Astrocyte of the cerebellum (primary cell): ENCODE results near the gene DEPDC1.
"Not testable (repeated sequence)": the region's sequence is repeated elsewhere in the genome, so short reads cannot be mapped to it uniquely, and the experiment has no call there.

Source experiments
- DNase-seq: peaks from one replicate; pipeline ENCODE4 v3.0.0-alpha.2; 2011; ENCODE audit warnings: low read depth
- H3K4me3 ChIP-seq: 2 replicates; pipeline ENCODE4 v1.5.1; 2011; ENCODE audit warnings: mild to moderate bottlenecking, low read depth, low read length, moderate library complexity
- CTCF ChIP-seq: IDR thresholded peaks from 2 replicates; pipeline ENCODE4 v1.5.1; 2012; ENCODE audit warnings: low read length, low read depth, moderate library complexity, mild to moderate bottlenecking; ENCODE audit errors: missing control alignments
- in situ Hi-C: cut with HindIII; loops from 2 replicates; pipeline ENCODE4 v1.10.0; 2017; ENCODE audit warnings: low sequenced_read_pairs

The DEPDC1 gene

DNA sequence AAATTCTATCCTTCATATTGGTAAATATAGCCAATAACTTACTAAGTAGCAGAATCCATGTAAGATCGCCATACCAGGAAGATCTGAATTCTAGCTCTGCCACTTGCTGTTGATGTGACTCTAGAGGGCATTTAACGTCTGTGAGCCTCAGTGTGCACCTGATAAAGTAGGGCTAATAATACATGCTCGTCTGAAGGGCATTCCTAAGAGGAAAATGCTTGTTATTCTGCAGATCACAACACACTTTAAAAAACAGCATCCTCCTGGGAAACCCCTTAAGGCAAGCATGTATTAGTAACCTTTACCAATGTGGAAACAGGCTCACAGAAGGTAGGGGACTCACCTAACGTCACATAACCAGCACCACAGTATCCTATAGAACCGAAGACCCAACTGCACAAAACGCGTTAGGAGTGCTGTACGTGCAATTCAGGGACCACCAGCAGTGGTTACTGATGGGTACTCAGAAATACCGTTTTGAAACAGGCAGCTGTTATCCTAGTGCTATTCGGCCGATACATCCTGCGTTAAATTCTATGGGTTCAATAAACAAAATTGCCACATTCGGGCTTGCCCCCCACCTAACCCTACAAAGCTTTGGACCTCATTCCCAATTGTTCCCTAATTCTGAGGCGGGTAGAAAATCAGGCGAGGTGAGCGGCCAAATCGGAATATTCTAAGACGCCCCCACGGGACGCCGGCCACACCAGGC lies 758 bp downstream of the DEPDC1 start:
- no peak for DNase-seq
- in situ Hi-C loops: no loop called here
- TF ChIP-seq CTCF: no peak
- peak overlapping the region; percentile 96 for H3K4me3 ChIP-seq

- TF ChIP-seq CTCF: no peak
- no peak for DNase-seq
- in situ Hi-C loops: no loop called here
- peak overlapping the region; percentile 3 for H3K4me3 ChIP-seq
Measured at GRCh38 chr1:68495532-68495931, 1.4 kb downstream of the DEPDC1 start.

DNA sequence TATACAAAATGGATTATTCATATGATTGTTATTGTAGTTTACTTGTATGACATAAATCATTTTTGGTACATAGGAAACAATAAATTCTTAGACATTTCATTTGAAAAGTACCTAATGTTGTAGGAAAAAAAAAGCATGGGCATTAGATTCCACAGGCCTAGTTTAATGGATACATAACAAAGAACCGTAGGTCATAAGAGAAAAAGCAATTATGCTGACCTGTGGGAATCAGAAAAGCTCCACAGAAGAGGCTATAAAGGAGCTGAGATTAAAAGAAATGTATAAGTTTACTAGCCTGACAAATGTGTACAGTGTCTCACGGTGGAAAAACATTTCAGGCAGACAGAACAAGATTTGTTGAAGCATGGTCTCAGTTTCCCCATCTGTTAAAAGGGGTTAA lies 3.7 kb downstream of the DEPDC1 start:
- in situ Hi-C loops: no loop called here
- no peak for DNase-seq
- no peak for TF ChIP-seq CTCF
- H3K4me3 ChIP-seq: no peak overlapping the region

DNA sequence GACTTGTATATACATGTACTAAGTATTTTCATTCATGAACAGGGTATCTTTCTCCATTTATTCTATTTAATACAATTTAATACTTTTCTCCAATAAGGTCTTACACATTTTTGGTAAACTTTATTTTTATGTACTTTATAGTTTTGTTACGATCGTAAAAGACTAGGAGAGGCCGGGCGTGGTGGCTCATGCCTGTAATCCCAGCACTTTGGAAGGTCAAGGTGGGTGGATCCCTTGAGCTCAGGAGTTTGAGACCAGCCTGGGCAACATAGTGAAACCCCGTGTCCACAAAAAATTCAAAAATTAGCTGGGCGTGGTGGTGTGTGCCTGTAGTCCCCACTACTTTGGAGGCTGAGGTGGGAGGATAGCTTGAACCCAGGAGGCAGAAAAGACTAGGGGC lies 4.6 kb downstream of the DEPDC1 start:
- in situ Hi-C loops, DNase-seq, H3K4me3 ChIP-seq: not testable (repeated sequence)

DNA sequence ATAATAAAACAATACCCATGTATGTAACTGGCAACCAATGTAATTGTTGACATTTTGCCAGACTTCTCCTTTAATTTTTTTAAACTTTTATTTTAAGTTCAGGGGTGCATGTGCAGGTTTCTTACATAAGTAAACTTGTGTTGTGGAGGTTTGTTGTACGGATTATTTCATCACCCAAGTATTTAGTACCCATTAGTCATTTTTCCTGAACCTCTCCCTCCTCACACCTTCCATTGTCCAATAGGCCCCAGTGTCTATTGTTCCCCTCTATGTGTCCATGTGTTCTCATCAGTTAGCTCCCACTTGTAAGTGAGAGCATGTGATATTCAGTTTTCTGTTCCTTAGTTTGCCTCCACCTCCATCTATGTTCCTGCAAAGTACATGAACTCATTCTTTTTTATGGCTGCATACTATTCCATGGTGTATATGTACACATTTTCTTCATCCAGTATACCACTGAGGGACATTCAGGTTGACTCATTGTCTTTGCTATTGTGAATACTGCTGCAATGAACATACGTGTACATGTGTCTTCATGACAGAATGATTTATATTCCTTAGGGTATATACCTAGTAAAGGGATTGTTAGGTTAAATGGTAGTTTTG lies 6.7 kb downstream of the DEPDC1 start:
- TF ChIP-seq CTCF: no peak
- H3K4me3 ChIP-seq: no peak overlapping the region
- in situ Hi-C loops: no loop called here
- no peak for DNase-seq

DNA sequence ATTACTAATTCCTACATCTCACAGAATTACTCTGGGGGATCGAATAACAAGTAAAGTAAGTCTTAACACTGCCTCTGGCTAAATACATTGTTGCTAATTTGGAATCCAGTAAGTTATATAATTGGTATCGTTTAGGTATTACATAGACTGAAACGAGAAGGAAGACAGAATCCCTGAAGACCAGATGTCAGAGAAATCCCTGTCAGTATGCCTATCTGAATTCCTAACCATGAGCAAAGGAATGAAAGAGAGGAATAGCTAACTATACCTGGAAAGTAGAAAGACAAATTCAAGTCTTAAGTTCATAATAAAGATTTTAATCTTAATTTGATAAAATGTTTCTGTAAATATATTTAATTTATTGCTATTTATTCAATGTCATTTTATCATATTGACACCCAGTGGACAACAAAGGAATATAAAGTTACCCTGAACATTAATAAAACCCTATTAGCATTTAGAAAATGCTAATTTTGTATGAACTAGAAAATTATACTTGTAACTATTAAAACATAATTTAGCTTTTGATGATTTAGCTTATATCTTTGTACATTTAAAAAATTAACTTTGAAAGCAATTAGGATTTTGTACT lies 11.4 kb downstream of the DEPDC1 start:
- DNase-seq: no peak

More for the DNA sequence above, 11.4 kb downstream of the DEPDC1 start:
- TF ChIP-seq CTCF: no peak
- H3K4me3 ChIP-seq: no peak overlapping the region
- in situ Hi-C loops: no loop called here
